Immature natural killer cell (primary cell): ENCODE results near the gene GOLGA3. TPM values are rescaled to one million over a fixed set of nuclear protein-coding genes. Genes with fewer than 3 reads are reported as not detected.
"Not testable (repeated sequence)": the region's sequence is repeated elsewhere in the genome, so short reads cannot be mapped to it uniquely, and the experiment has no call there.

ENCODE experiments used
- DNase-seq, 3 donors: peaks; one replicate each; pipeline ENCODE4 v3.0.0; 2022; ENCODE audit warnings: mixed read lengths in 1 of 3
- H3K27ac Mint-ChIP-seq, 6 donors: one replicate each; pipeline ENCODE4 v1.8.0; 2020; ENCODE audit warnings: mixed read lengths in 6 of 6, mild to moderate bottlenecking in 5 of 6, inconsistent platforms in 4 of 6, moderate library complexity in 3 of 6
- H3K27me3 Mint-ChIP-seq, 3 donors: one replicate each; pipeline ENCODE4 v1.8.0; 2020 to 2021; ENCODE audit warnings: low read depth in 3 of 3, mild to moderate bottlenecking in 3 of 3, mixed read lengths in 3 of 3, moderate library complexity in 3 of 3, inconsistent platforms in 1 of 3
- H3K36me3 Mint-ChIP-seq, 3 donors: one replicate each; pipeline ENCODE4 v1.8.0; 2020; ENCODE audit warnings: mixed read lengths in 3 of 3, inconsistent platforms in 2 of 3, mild to moderate bottlenecking in 2 of 3
- H3K4me1 Mint-ChIP-seq, 2 donors: one replicate each; pipeline ENCODE4 v1.8.0; 2020; ENCODE audit warnings: inconsistent platforms in 2 of 2, mild to moderate bottlenecking in 2 of 2, mixed read lengths in 2 of 2, moderate library complexity in 1 of 2
- H3K4me3 Mint-ChIP-seq, 5 donors: one replicate each; pipeline ENCODE4 v1.8.0; 2020; ENCODE audit warnings: mild to moderate bottlenecking in 5 of 5, mixed read lengths in 5 of 5, inconsistent platforms in 3 of 5, moderate library complexity in 3 of 5
- H3K9me3 Mint-ChIP-seq, 6 donors: one replicate each; pipeline ENCODE4 v1.8.0; 2020; ENCODE audit warnings: mild to moderate bottlenecking in 6 of 6, mixed read lengths in 6 of 6, inconsistent platforms in 4 of 6, moderate library complexity in 3 of 6
- polyA plus RNA-seq, 3 donors: library from polyadenylated mRNA; unstranded; fragments of 300-500 nt; fragmentation: Illumina TruSeq; gene quantifications; one replicate each; pipeline ENCODE4 v1.2.3, GENCODE V29; 2021

Gene GOLGA3, protein sequence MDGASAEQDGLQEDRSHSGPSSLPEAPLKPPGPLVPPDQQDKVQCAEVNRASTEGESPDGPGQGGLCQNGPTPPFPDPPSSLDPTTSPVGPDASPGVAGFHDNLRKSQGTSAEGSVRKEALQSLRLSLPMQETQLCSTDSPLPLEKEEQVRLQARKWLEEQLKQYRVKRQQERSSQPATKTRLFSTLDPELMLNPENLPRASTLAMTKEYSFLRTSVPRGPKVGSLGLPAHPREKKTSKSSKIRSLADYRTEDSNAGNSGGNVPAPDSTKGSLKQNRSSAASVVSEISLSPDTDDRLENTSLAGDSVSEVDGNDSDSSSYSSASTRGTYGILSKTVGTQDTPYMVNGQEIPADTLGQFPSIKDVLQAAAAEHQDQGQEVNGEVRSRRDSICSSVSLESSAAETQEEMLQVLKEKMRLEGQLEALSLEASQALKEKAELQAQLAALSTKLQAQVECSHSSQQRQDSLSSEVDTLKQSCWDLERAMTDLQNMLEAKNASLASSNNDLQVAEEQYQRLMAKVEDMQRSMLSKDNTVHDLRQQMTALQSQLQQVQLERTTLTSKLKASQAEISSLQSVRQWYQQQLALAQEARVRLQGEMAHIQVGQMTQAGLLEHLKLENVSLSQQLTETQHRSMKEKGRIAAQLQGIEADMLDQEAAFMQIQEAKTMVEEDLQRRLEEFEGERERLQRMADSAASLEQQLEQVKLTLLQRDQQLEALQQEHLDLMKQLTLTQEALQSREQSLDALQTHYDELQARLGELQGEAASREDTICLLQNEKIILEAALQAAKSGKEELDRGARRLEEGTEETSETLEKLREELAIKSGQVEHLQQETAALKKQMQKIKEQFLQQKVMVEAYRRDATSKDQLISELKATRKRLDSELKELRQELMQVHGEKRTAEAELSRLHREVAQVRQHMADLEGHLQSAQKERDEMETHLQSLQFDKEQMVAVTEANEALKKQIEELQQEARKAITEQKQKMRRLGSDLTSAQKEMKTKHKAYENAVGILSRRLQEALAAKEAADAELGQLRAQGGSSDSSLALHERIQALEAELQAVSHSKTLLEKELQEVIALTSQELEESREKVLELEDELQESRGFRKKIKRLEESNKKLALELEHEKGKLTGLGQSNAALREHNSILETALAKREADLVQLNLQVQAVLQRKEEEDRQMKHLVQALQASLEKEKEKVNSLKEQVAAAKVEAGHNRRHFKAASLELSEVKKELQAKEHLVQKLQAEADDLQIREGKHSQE (N-terminal part only)
- 10 to 100 TPM in 1 of 3 donors, 1 to 10 TPM in 1, under 1 TPM in 1; 0.69 to 21.9 (median 3.8) TPM for polyA plus RNA-seq

DNA sequence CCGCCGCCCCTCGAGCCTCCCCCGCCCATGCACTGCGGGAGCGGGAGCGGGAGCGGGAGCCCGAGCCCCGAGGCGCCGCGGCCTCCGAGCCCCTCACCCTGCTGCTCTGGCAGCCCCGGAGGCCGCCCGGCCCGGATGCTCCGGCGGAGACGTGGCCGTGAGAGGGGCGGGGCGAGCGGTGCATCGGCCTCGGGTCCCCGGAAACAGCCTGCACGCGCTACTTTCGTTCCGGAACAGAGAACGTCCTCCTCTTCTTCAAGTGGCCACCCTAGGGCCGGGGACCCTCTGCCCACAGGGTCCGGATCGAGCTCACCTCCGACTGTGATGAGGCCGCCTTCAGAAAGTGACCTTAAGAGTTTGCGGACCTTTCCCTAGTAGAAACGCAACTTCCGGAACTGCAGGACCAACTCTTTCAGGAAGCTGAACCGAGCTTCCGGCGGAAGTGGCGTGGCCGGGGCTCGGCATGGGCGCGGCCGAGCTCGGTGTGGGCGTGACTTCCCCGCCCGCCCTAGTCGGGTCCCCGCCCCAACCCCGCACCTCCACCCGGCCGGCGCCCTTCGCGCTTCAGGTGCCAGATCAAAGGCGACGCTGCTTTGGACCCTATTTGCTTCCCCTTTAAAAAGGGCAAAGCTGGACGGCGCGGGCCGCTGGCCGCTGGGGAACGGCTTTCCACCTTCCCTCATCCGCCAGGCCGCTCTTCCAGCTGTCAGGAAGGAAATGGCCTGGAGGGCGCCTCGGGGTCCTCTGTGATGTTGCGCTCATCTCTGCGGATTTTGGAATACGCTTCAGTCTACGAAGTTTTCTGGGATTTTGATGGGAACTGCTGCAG is at the start of gene GOLGA3:
GOLGA3 (minus strand) TSS at position 164 of the 829 bp plus-strand sequence. CDS start 6,741 bp downstream, outside the sequence.
- DNase-seq, result peak; percentile 93 to 96 (median 95)
- Mint-ChIP-seq H3K36me3 (peaks cover 5 to 12% (median 12%) of the 10 kb centered on the region in 3 donors), H3K4me3 (peak within 1 kb of the TSS; percentile 93 to 98 (median 95)), H3K27ac (peak within 1 kb of the TSS; percentile 98 to 100 (median 99)), H3K9me3 (no peaks in the 10 kb centered on the region), H3K4me1 (peaks cover 45 to 61% of the 10 kb centered on the region in 2 donors), H3K27me3 (peaks cover 13 to 27% (median 25%) of the 10 kb centered on the region in 3 donors)

GRCh38 chr12:132874620-132875019 is 46.0 kb upstream of the GOLGA3 start:
- DNase-seq, H3K4me3 Mint-ChIP-seq, H3K9me3 Mint-ChIP-seq, H3K27me3 Mint-ChIP-seq, H3K4me1 Mint-ChIP-seq, H3K27ac Mint-ChIP-seq: not testable (repeated sequence)
- H3K36me3 Mint-ChIP-seq, result peaks cover 8 to 33% (median 12%) of the 10 kb centered on the region in 3 donors

GRCh38 chr12:132874175-132874574 is 45.5 kb upstream of the GOLGA3 start:
- peaks cover 0 to 2% (median 0%) of the 10 kb centered on the region in 3 donors for H3K27me3 Mint-ChIP-seq
- H3K36me3 Mint-ChIP-seq, result peaks cover 11 to 36% (median 12%) of the 10 kb centered on the region in 3 donors
- H3K9me3 Mint-ChIP-seq, result no peaks in the 10 kb centered on the region
- DNase-seq, result no peak
- peaks cover 3 to 6% of the 10 kb centered on the region in 2 donors for H3K4me1 Mint-ChIP-seq
- H3K27ac Mint-ChIP-seq, result peak overlapping the region in 1 of 6 donors; percentile 52
- H3K4me3 Mint-ChIP-seq, result no peak overlapping the region

DNA sequence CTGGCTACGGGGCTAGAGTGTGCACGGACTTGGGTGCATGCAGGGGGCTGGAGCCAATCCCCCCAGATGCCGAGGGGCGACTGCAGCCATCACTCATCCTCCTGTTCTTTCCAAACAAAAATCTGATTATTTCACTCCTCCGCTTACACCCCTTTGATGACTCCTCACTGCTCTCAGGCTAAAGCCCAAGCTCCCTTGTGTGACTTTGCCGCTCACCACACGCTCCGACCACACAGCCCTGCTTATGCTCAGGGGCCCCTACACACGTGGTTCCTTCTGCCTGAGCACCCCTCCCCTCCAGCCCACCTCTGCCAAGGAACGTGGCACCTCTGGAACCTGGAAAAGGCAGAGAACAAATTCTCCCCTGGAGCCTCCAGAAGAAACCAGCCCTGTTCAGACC is 45.1 kb upstream of the GOLGA3 start:
- DNase-seq, result no peak
- Mint-ChIP-seq H3K9me3 (no peaks in the 10 kb centered on the region), H3K4me3 (no peak overlapping the region), H3K36me3 (peaks cover 12 to 38% (median 13%) of the 10 kb centered on the region in 3 donors), H3K27ac (peak overlapping the region in 2 of 6 donors; percentile 52 to 73), H3K27me3 (peaks cover 0 to 2% (median 0%) of the 10 kb centered on the region in 3 donors), H3K4me1 (peaks cover 3 to 6% of the 10 kb centered on the region in 2 donors)

- H3K27me3 Mint-ChIP-seq, result peaks cover 0 to 2% (median 0%) of the 10 kb centered on the region in 3 donors
- no peaks in the 10 kb centered on the region for H3K9me3 Mint-ChIP-seq
- H3K4me3 Mint-ChIP-seq, result no peak overlapping the region
- H3K27ac Mint-ChIP-seq, result no peak overlapping the region
- H3K36me3 Mint-ChIP-seq, result peaks cover 12 to 39% (median 14%) of the 10 kb centered on the region in 3 donors
- peaks cover 3 to 6% of the 10 kb centered on the region in 2 donors for H3K4me1 Mint-ChIP-seq
- no peak for DNase-seq
Measured at GRCh38 chr12:132872975-132873421, 44.3 kb upstream of the GOLGA3 start.

GRCh38 chr12:132872073-132872855 is 43.6 kb upstream of the GOLGA3 start:
- peaks cover 0 to 2% of the 10 kb centered on the region in 2 donors for H3K4me1 Mint-ChIP-seq
- H3K9me3 Mint-ChIP-seq, result no peaks in the 10 kb centered on the region
- peaks cover 0 to 2% (median 0%) of the 10 kb centered on the region in 3 donors for H3K27me3 Mint-ChIP-seq
- H3K27ac Mint-ChIP-seq, result no peak overlapping the region
- no peak for DNase-seq
- no peak overlapping the region for H3K4me3 Mint-ChIP-seq
- peaks cover 9 to 42% (median 21%) of the 10 kb centered on the region in 3 donors for H3K36me3 Mint-ChIP-seq

GRCh38 chr12:132869551-132869950 is 40.9 kb upstream of the GOLGA3 start:
- no peak for DNase-seq
- H3K4me1 Mint-ChIP-seq, result peaks cover 0 to 5% of the 10 kb centered on the region in 2 donors
- peaks cover 12 to 41% (median 25%) of the 10 kb centered on the region in 3 donors for H3K36me3 Mint-ChIP-seq
- no peak overlapping the region for H3K27ac Mint-ChIP-seq
- H3K27me3 Mint-ChIP-seq, result peaks cover 0 to 2% (median 0%) of the 10 kb centered on the region in 3 donors
- no peaks in the 10 kb centered on the region for H3K9me3 Mint-ChIP-seq
- H3K4me3 Mint-ChIP-seq, result no peak overlapping the region

GRCh38 chr12:132866251-132866828 is 37.7 kb upstream of the GOLGA3 start:
- Mint-ChIP-seq H3K27me3 (no peaks in the 10 kb centered on the region), H3K27ac (peak overlapping the region in 2 of 6 donors; percentile 30 to 63), H3K9me3 (no peaks in the 10 kb centered on the region), H3K36me3 (peaks cover 12 to 32% (median 25%) of the 10 kb centered on the region in 3 donors), H3K4me3 (no peak overlapping the region), H3K4me1 (peaks cover 0 to 5% of the 10 kb centered on the region in 2 donors)
- no peak for DNase-seq

DNA sequence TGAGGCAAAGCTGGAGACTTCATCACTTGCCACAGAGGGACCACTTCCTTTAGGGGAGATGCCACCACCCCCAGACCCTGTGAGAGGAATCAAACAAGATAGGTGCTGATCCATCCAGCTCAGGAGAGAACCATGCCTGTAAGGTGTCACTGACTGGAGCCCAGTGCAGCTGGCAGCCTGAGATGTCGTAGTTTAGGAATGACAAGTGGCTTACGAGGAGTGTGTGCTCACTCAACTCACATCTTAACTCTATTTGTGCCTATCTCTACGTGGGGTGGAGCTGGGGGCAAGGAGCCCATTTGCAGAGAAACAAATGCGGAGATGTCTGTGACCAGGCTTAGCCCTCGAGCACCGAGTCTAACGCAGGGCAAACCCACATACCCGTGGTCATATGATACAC is 32.9 kb upstream of the GOLGA3 start:
- H3K27ac Mint-ChIP-seq, result no peak overlapping the region

DNA sequence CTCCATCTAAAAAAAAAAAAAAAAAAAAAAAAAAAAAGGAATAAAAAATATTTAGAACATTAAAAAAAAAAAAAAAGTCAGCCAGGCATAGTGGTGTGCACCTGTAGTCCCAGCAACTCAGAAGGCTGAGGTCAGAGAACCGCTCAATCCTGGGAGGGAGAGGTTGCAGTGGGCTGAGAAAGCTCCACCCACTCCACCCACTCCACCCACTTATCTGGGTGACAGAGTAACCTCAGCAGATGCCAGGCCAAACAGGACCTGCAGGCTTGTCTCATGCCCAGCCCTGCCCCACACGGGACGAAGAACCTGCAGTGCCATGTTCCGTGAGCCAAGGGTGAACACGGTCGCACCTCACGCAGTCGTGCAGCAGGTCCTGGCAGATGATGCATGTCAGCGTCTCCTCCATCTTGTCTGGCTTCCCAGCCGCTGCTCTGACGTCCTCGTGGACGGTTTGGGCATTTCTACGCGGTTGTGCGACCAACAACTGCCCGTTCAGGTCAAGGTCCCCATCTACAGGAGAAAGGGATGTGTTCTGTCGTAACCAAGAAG is 30.1 kb upstream of the GOLGA3 start:
- peaks cover 0 to 4% (median 1%) of the 10 kb centered on the region in 3 donors for H3K27me3 Mint-ChIP-seq
- no peaks in the 10 kb centered on the region for H3K9me3 Mint-ChIP-seq
- H3K4me3 Mint-ChIP-seq, result no peak overlapping the region
- peaks cover 20 to 40% (median 30%) of the 10 kb centered on the region in 3 donors for H3K36me3 Mint-ChIP-seq
- no peak overlapping the region for H3K27ac Mint-ChIP-seq
- no peak for DNase-seq
- no peaks in the 10 kb centered on the region for H3K4me1 Mint-ChIP-seq

More for the DNA sequence above, 32.9 kb upstream of the GOLGA3 start:
- Mint-ChIP-seq H3K36me3 (peaks cover 10 to 31% (median 19%) of the 10 kb centered on the region in 3 donors), H3K9me3 (no peaks in the 10 kb centered on the region), H3K4me1 (peaks cover 0 to 2% of the 10 kb centered on the region in 2 donors), H3K27me3 (peaks cover 0 to 3% (median 1%) of the 10 kb centered on the region in 3 donors), H3K4me3 (no peak overlapping the region)
- DNase-seq, result no peak

GRCh38 chr12:132857019-132857418 is 28.4 kb upstream of the GOLGA3 start:
- not testable (repeated sequence) for H3K27me3 Mint-ChIP-seq, H3K9me3 Mint-ChIP-seq, H3K4me3 Mint-ChIP-seq, H3K4me1 Mint-ChIP-seq, DNase-seq, H3K27ac Mint-ChIP-seq
- peaks cover 21 to 45% (median 31%) of the 10 kb centered on the region in 3 donors for H3K36me3 Mint-ChIP-seq
